Skeletal muscle satellite cell (primary cell): ENCODE data around the gene CCDC38.

Source experiments
- H3K27me3 ChIP-seq: 2 replicates; pipeline ENCODE4 v1.7.0; 2013; ENCODE audit warnings: low read length; ENCODE audit not compliant: control insufficient read depth, insufficient read depth
- H3K36me3 ChIP-seq: 2 replicates; pipeline ENCODE4 v1.7.0; 2013; ENCODE audit warnings: mild to moderate bottlenecking, control low read depth, low read length; ENCODE audit not compliant: insufficient read depth
- H3K4me1 ChIP-seq: 2 replicates; pipeline ENCODE4 v1.7.0; 2013; ENCODE audit warnings: low read length; ENCODE audit not compliant: control insufficient read depth, insufficient read depth
- H3K4me2 ChIP-seq: 2 replicates; pipeline ENCODE4 v1.7.0; 2013; ENCODE audit warnings: mild to moderate bottlenecking, low read length
- H3K4me3 ChIP-seq: 2 replicates; pipeline ENCODE4 v1.7.0; 2013; ENCODE audit warnings: low read length
- H3K9ac ChIP-seq: 2 replicates; pipeline ENCODE4 v1.7.0; 2013; ENCODE audit warnings: mild to moderate bottlenecking, low read depth, low read length, moderate library complexity
- H3K9me3 ChIP-seq: replicated peaks from 2 replicates; pipeline ENCODE4 v1.7.0; 2013; ENCODE audit warnings: mild to moderate bottlenecking, control low read depth, low read length

Gene CCDC38

GRCh38 chr12:95959107-95959506, 16.7 kb upstream of the CCDC38 start:
- no peak overlapping the region for H3K4me2 ChIP-seq
- H3K9me3 ChIP-seq: no peaks in the 10 kb centered on the region
- no peaks in the 10 kb centered on the region for H3K36me3 ChIP-seq
- H3K9ac ChIP-seq: no peak overlapping the region
- H3K27me3 ChIP-seq: peaks cover 24% of the 10 kb centered on the region
- H3K4me3 ChIP-seq: no peak overlapping the region
- H3K4me1 ChIP-seq: no peaks in the 10 kb centered on the region

GRCh38 chr12:95956557-95957145, 14.2 kb upstream of the CCDC38 start:
- peaks cover 28% of the 10 kb centered on the region for H3K27me3 ChIP-seq
- no peak overlapping the region for H3K9ac ChIP-seq
- no peaks in the 10 kb centered on the region for H3K9me3 ChIP-seq
- H3K4me1 ChIP-seq: no peaks in the 10 kb centered on the region
- no peak overlapping the region for H3K4me2 ChIP-seq
- H3K36me3 ChIP-seq: no peaks in the 10 kb centered on the region
- H3K4me3 ChIP-seq: no peak overlapping the region

GRCh38 chr12:95955549-95956159, 13.2 kb upstream of the CCDC38 start:
- Histone ChIP-seq H3K36me3 (no peaks in the 10 kb centered on the region), H3K27me3 (peaks cover 25% of the 10 kb centered on the region), H3K4me1 (no peaks in the 10 kb centered on the region), H3K4me2 (no peak overlapping the region), H3K9me3 (no peaks in the 10 kb centered on the region), H3K9ac (no peak overlapping the region), H3K4me3 (no peak overlapping the region)

GRCh38 chr12:95953000-95953399, 10.6 kb upstream of the CCDC38 start:
- Histone ChIP-seq H3K4me2 (no peak overlapping the region), H3K4me1 (no peaks in the 10 kb centered on the region)

GRCh38 chr12:95951515-95951914, 9.1 kb upstream of the CCDC38 start:
- Histone ChIP-seq H3K9ac (no peak overlapping the region), H3K4me3 (no peak overlapping the region), H3K9me3 (no peaks in the 10 kb centered on the region), H3K36me3 (no peaks in the 10 kb centered on the region), H3K27me3 (peaks cover 34% of the 10 kb centered on the region), H3K4me1 (no peaks in the 10 kb centered on the region), H3K4me2 (no peak overlapping the region)

More at GRCh38 chr12:95953000-95953399, 10.6 kb upstream of the CCDC38 start:
- Histone ChIP-seq H3K9ac (no peak overlapping the region), H3K36me3 (no peaks in the 10 kb centered on the region), H3K27me3 (peaks cover 34% of the 10 kb centered on the region), H3K4me3 (no peak overlapping the region), H3K9me3 (no peaks in the 10 kb centered on the region)

- H3K9me3 ChIP-seq: no peaks in the 10 kb centered on the region
- no peaks in the 10 kb centered on the region for H3K4me1 ChIP-seq
- H3K9ac ChIP-seq: no peak overlapping the region
- H3K4me3 ChIP-seq: no peak overlapping the region
- H3K36me3 ChIP-seq: no peaks in the 10 kb centered on the region
- H3K27me3 ChIP-seq: peaks cover 38% of the 10 kb centered on the region
- H3K4me2 ChIP-seq: no peak overlapping the region
Measured at GRCh38 chr12:95949477-95950206, 7.2 kb upstream of the CCDC38 start.

- Histone ChIP-seq H3K9ac (no peak overlapping the region), H3K27me3 (peaks cover 7% of the 10 kb centered on the region), H3K9me3 (no peaks in the 10 kb centered on the region), H3K36me3 (no peaks in the 10 kb centered on the region), H3K4me3 (no peak overlapping the region), H3K4me1 (no peaks in the 10 kb centered on the region), H3K4me2 (no peak overlapping the region)
Measured at GRCh38 chr12:95944108-95944704, 1.8 kb upstream of the CCDC38 start.

GRCh38 chr12:95943330-95943842, 972 bp upstream of the CCDC38 start, which contains the start of gene AMDHD1:
Gene AMDHD1 (plus strand): TSS chr12:95943331. CDS start chr12:95943399, 68 bp downstream.
- no peaks in the 10 kb centered on the region for H3K36me3 ChIP-seq

GRCh38 chr12:95942101-95942523, 302 bp downstream of the CCDC38 start:
- H3K9me3 ChIP-seq: no peaks in the 10 kb centered on the region
- H3K4me2 ChIP-seq: peak overlapping the region; percentile 97
- no peaks in the 10 kb centered on the region for H3K36me3 ChIP-seq
- H3K9ac ChIP-seq: peak overlapping the region; percentile 75
- H3K4me3 ChIP-seq: peak overlapping the region; percentile 86
- no peaks in the 10 kb centered on the region for H3K4me1 ChIP-seq
- peaks cover 9% of the 10 kb centered on the region for H3K27me3 ChIP-seq

More at GRCh38 chr12:95943330-95943842, 972 bp upstream of the CCDC38 start, which contains the start of gene AMDHD1:
- Histone ChIP-seq H3K4me3 (peak within 1 kb of the TSS; percentile 86), H3K4me1 (no peaks in the 10 kb centered on the region), H3K27me3 (peaks cover 9% of the 10 kb centered on the region), H3K9me3 (no peaks in the 10 kb centered on the region), H3K9ac (peak within 1 kb of the TSS; percentile 75), H3K4me2 (peak within 1 kb of the TSS; percentile 97)

GRCh38 chr12:95940514-95940913, 1.9 kb downstream of the CCDC38 start:
- H3K27me3 ChIP-seq: peaks cover 4% of the 10 kb centered on the region
- no peaks in the 10 kb centered on the region for H3K36me3 ChIP-seq
- no peaks in the 10 kb centered on the region for H3K9me3 ChIP-seq
- H3K4me2 ChIP-seq: no peak overlapping the region
- H3K4me3 ChIP-seq: no peak overlapping the region
- H3K9ac ChIP-seq: no peak overlapping the region
- no peaks in the 10 kb centered on the region for H3K4me1 ChIP-seq

- Histone ChIP-seq H3K4me2 (no peak overlapping the region), H3K27me3 (peaks cover 9% of the 10 kb centered on the region), H3K36me3 (no peaks in the 10 kb centered on the region), H3K9ac (no peak overlapping the region), H3K4me1 (no peaks in the 10 kb centered on the region), H3K9me3 (no peaks in the 10 kb centered on the region), H3K4me3 (no peak overlapping the region)
Measured at GRCh38 chr12:95922231-95922630, 20.2 kb downstream of the CCDC38 start.
